GM12878 (cell line): Measurements from ENCODE around the gene KIF12.

Source experiments
- BRCA1 ChIP-seq: IDR thresholded peaks from 2 replicates; pipeline ENCODE4 v1.6.1; 2011; ENCODE audit warnings: low read depth, low read length, improper control_type of control experiment
- CREB1 ChIP-seq: IDR thresholded peaks from 2 replicates; pipeline ENCODE4 v1.6.1; 2012; ENCODE audit warnings: low read depth, mild to moderate bottlenecking, inconsistent platforms
- CREM ChIP-seq: IDR thresholded peaks from 2 replicates; pipeline ENCODE4 v1.6.1; 2014; ENCODE audit warnings: antibody characterized with exemption, low read depth
- CTCF ChIP-seq, 3 experiments: IDR thresholded peaks in 2 of 3; conservative IDR thresholded peaks in 1 of 3; 2 replicates each; pipeline ENCODE4 v1.5.1; 2011; ENCODE audit warnings: low read depth in 3 of 3, low read length in 3 of 3, mild to moderate bottlenecking in 3 of 3, control low read depth in 2 of 3, moderate library complexity in 2 of 3, inconsistent platforms in 1 of 3, mixed read lengths in 1 of 3; ENCODE audit not compliant: control insufficient read depth in 2 of 3, insufficient read depth in 1 of 3; ENCODE audit errors: extremely low read depth in 1 of 3
- EZH2 ChIP-seq: IDR thresholded peaks from 2 replicates; pipeline ENCODE4 v1.6.1; 2012; ENCODE audit warnings: low read depth, mild to moderate bottlenecking, control low read depth, inconsistent platforms, low read length, borderline replicate concordance; ENCODE audit not compliant: control insufficient read depth
- GABPA ChIP-seq: IDR thresholded peaks from 2 replicates; pipeline ENCODE4 v1.6.1; 2014; ENCODE audit warnings: antibody characterized with exemption, low read depth, mild to moderate bottlenecking, inconsistent platforms
- GATAD2B ChIP-seq: fragments of 450-650 bp; conservative IDR thresholded peaks from 2 replicates; pipeline ENCODE4 v1.6.1; 2017; ENCODE audit warnings: low read depth, mild to moderate bottlenecking, moderate library complexity
- NFYB ChIP-seq: IDR thresholded peaks from 2 replicates; pipeline ENCODE4 v1.6.1; 2011; ENCODE audit warnings: low read depth, mild to moderate bottlenecking, low read length, improper control_type of control experiment, moderate library complexity; ENCODE audit not compliant: insufficient read depth
- PBX3 ChIP-seq: IDR thresholded peaks from 2 replicates; pipeline ENCODE4 v1.6.1; 2011; ENCODE audit warnings: mild to moderate bottlenecking, low read depth, low read length, moderate library complexity; ENCODE audit not compliant: insufficient replicate concordance
- SMC3 ChIP-seq: IDR thresholded peaks from 2 replicates; pipeline ENCODE4 v1.6.1; 2011; ENCODE audit warnings: low read length, improper control_type of control experiment, borderline replicate concordance

- TF ChIP-seq CREM (no peak), EZH2 (no peak), BRCA1 (no peak), GATAD2B (no peak), CTCF (IDR thresholded peaks at IDR 0.05 in 2 of 3, conservative IDR thresholded peaks at IDR 0.05 in 1 of 3; ENCODE audit: control insufficient read depth in 2 of 3, extremely low read depth in 1 of 3, insufficient read depth in 1 of 3, low read depth in 3 of 3, low read length in 3 of 3) (no peak), GABPA (no peak), CREB1 (no peak), SMC3 (no peak), NFYB (no peak), PBX3 (no peak)
Observed at GRCh38 chr9:114087721-114088120, 11.4 kb downstream of the KIF12 start.
